Spleen (tissue), 7 donors: ENCODE data around the gene CNIH2.

Experiments
- POLR2AphosphoS5 ChIP-seq, 3 donors: sonication (generic); formaldehyde crosslinking; IDR thresholded peaks; one replicate each; pipeline ENCODE4 v1.5.1; 2017; ENCODE audit warnings: antibody characterized with exemption in 3 of 3
- TF ChIP-seq, protein P1 (sequence below), 11 experiments: fragments of 200-600 bp in 7 of 11; fragments of 450-650 bp in 4 of 11; sonication (generic) in 4 of 11; IDR thresholded peaks in 8 of 11; conservative IDR thresholded peaks in 3 of 11; 1 replicate in 7 of 11; 2 replicates in 4 of 11; pipeline versions ENCODE4 v1.4.0 to v1.8.0; 2016 to 2021; ENCODE audit warnings: antibody characterized with exemption in 11 of 11, inconsistent platforms in 4 of 11, mild to moderate bottlenecking in 1 of 11
- donor health status: DM: no; HTN: no; CAD: no; lungs with moderate emphysema.
- donor health status: DM: no; HTN: no; CAD: no.
- donor health status: DM: no; HTN: no; CAD: no.

DNA sequence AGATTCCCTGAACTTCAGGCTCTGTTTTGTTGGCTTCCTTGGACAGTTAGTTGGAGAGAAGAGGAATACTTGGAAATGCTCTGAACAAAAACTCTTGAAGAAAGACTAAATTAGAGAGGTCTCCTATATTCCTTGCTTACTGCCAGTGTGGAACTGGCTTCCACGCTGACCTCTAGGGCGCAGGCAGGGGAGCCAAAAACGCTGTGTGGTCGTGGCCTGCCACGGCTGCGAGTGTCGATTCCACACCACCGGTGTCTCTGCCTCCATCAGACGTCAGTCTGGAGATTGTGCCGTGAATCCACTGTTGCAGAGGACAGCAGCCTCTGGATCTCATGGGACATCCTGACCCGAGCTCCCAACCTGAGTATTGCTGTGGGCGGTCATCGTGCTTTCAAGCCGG, 47.0 kb upstream of the CNIH2 start:
- TF ChIP-seq POLR2AphosphoS5 (IDR thresholded peaks at IDR 0.05), result peak in 1 of 3 donors; percentile 50
- TF ChIP-seq, protein P1, sequence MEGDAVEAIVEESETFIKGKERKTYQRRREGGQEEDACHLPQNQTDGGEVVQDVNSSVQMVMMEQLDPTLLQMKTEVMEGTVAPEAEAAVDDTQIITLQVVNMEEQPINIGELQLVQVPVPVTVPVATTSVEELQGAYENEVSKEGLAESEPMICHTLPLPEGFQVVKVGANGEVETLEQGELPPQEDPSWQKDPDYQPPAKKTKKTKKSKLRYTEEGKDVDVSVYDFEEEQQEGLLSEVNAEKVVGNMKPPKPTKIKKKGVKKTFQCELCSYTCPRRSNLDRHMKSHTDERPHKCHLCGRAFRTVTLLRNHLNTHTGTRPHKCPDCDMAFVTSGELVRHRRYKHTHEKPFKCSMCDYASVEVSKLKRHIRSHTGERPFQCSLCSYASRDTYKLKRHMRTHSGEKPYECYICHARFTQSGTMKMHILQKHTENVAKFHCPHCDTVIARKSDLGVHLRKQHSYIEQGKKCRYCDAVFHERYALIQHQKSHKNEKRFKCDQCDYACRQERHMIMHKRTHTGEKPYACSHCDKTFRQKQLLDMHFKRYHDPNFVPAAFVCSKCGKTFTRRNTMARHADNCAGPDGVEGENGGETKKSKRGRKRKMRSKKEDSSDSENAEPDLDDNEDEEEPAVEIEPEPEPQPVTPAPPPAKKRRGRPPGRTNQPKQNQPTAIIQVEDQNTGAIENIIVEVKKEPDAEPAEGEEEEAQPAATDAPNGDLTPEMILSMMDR (IDR thresholded peaks at IDR 0.05 in 8 of 11, conservative IDR thresholded peaks at IDR 0.05 in 3 of 11), result no peak
